ENCODE measurements around the gene TMEM218. TPM values are rescaled to one million over a fixed set of nuclear protein-coding genes. Genes with fewer than 3 reads are reported as not detected.
A peak's percentile ranks its signal among the peaks of the same experiment; 100 is the strongest.
"Not testable (repeated sequence)": the region's sequence is repeated elsewhere in the genome, so short reads cannot be mapped to it uniquely, and the experiment has no call there.

The TMEM218 gene
- total RNA-seq, 1 donor from 2014 or later: 30.4 TPM

GRCh38 chr11:125093502-125093901 is 17.9 kb downstream of the TMEM218 start:
- H3K4me1 Mint-ChIP-seq: peaks cover 21% of the 10 kb centered on the region
- peaks cover 5% of the 10 kb centered on the region for H3K36me3 Mint-ChIP-seq (ENCODE audit: low read depth)
- TF ChIP-seq CTCF (conservative IDR thresholded peaks at IDR 0.05): no peak
- no peaks in the 10 kb centered on the region for H3K27me3 Mint-ChIP-seq (ENCODE audit: low read depth)
- H3K27ac Mint-ChIP-seq (ENCODE audit: unreplicated experiment): no peak overlapping the region
- H3K4me3 Mint-ChIP-seq: no peak overlapping the region
- DNase-seq (ENCODE audit: low read depth, low spot score): no peak
- H3K9me3 Mint-ChIP-seq: no peaks in the 10 kb centered on the region

- Mint-ChIP-seq H3K36me3 (ENCODE audit: low read depth) (peaks cover 3% of the 10 kb centered on the region), H3K4me1 (peaks cover 21% of the 10 kb centered on the region), H3K4me3 (no peak overlapping the region), H3K9me3 (no peaks in the 10 kb centered on the region), H3K27me3 (ENCODE audit: low read depth) (no peaks in the 10 kb centered on the region), H3K27ac (ENCODE audit: unreplicated experiment) (peak overlapping the region; percentile 13)
- TF ChIP-seq CTCF (conservative IDR thresholded peaks at IDR 0.05): no peak
- no peak for DNase-seq (ENCODE audit: low read depth, low spot score)
These were observed 18.8 kb downstream of the TMEM218 start for GRCh38 chr11:125092669-125093068.

GRCh38 chr11:125091877-125092664 is 19.4 kb downstream of the TMEM218 start:
- Mint-ChIP-seq H3K36me3 (ENCODE audit: low read depth) (peaks cover 3% of the 10 kb centered on the region), H3K27ac (ENCODE audit: unreplicated experiment) (peak overlapping the region; percentile 13), H3K9me3 (no peaks in the 10 kb centered on the region), H3K4me1 (peaks cover 21% of the 10 kb centered on the region), H3K27me3 (ENCODE audit: low read depth) (no peaks in the 10 kb centered on the region), H3K4me3 (no peak overlapping the region)
- DNase-seq (ENCODE audit: low read depth, low spot score): no peak
- TF ChIP-seq CTCF (conservative IDR thresholded peaks at IDR 0.05): no peak

GRCh38 chr11:125091247-125091876 is 20.1 kb downstream of the TMEM218 start:
- TF ChIP-seq CTCF (conservative IDR thresholded peaks at IDR 0.05): peak; percentile 88
- no peaks in the 10 kb centered on the region for H3K27me3 Mint-ChIP-seq (ENCODE audit: low read depth)
- no peaks in the 10 kb centered on the region for H3K36me3 Mint-ChIP-seq (ENCODE audit: low read depth)
- H3K4me3 Mint-ChIP-seq: no peak overlapping the region
- DNase-seq (ENCODE audit: low read depth, low spot score): peak; percentile 45
- no peak overlapping the region for H3K27ac Mint-ChIP-seq (ENCODE audit: unreplicated experiment)
- H3K4me1 Mint-ChIP-seq: peaks cover 21% of the 10 kb centered on the region
- H3K9me3 Mint-ChIP-seq: no peaks in the 10 kb centered on the region

- Mint-ChIP-seq H3K4me1 (peaks cover 21% of the 10 kb centered on the region), H3K27ac (ENCODE audit: unreplicated experiment) (no peak overlapping the region), H3K27me3 (ENCODE audit: low read depth) (no peaks in the 10 kb centered on the region), H3K9me3 (no peaks in the 10 kb centered on the region), H3K36me3 (ENCODE audit: low read depth) (no peaks in the 10 kb centered on the region), H3K4me3 (no peak overlapping the region)
- no peak for TF ChIP-seq CTCF (conservative IDR thresholded peaks at IDR 0.05)
- no peak for DNase-seq (ENCODE audit: low read depth, low spot score)
These were observed 20.6 kb downstream of the TMEM218 start for GRCh38 chr11:125090816-125091215.

- not testable (repeated sequence) for H3K27ac Mint-ChIP-seq (ENCODE audit: unreplicated experiment); H3K9me3 Mint-ChIP-seq; H3K4me3 Mint-ChIP-seq; H3K27me3 Mint-ChIP-seq (ENCODE audit: low read depth); H3K36me3 Mint-ChIP-seq (ENCODE audit: low read depth); DNase-seq (ENCODE audit: low read depth, low spot score)
- peaks cover 21% of the 10 kb centered on the region for H3K4me1 Mint-ChIP-seq
These were observed 21.3 kb downstream of the TMEM218 start for GRCh38 chr11:125090151-125090550.

GRCh38 chr11:125089481-125089880 is 21.9 kb downstream of the TMEM218 start:
- H3K36me3 Mint-ChIP-seq (ENCODE audit: low read depth); H3K9me3 Mint-ChIP-seq; DNase-seq (ENCODE audit: low read depth, low spot score); H3K27me3 Mint-ChIP-seq (ENCODE audit: low read depth); H3K4me3 Mint-ChIP-seq; H3K27ac Mint-ChIP-seq (ENCODE audit: unreplicated experiment): not testable (repeated sequence)
- peaks cover 21% of the 10 kb centered on the region for H3K4me1 Mint-ChIP-seq

Measured in neural crest cell (in vitro differentiated cells).